Superior temporal gyrus (tissue), 1 donor: Measurements from ENCODE around the gene C1orf87.
A peak's percentile ranks its signal among the peaks of the same experiment; 100 is the strongest.

Experiments
- DNase-seq: peaks from one replicate; pipeline ENCODE4 v3.0.0-alpha.2; 2016; ENCODE audit errors: extremely low spot score

C1orf87 gene

GRCh38 chr1:60063561-60063960, 10.0 kb downstream of the C1orf87 start:
- no peak for DNase-seq

- DNase-seq, result no peak
Measured at GRCh38 chr1:60059468-60059867, 14.1 kb downstream of the C1orf87 start.

- no peak for DNase-seq
Measured at GRCh38 chr1:60055336-60055735, 18.2 kb downstream of the C1orf87 start.

- no peak for DNase-seq
Measured at GRCh38 chr1:60054374-60054773, 19.2 kb downstream of the C1orf87 start.

- DNase-seq, result peak; percentile 27
Measured at GRCh38 chr1:60052601-60053000, 21.0 kb downstream of the C1orf87 start.

- DNase-seq, result no peak
Measured at GRCh38 chr1:60051191-60051590, 22.4 kb downstream of the C1orf87 start.

- no peak for DNase-seq
Measured at GRCh38 chr1:60049188-60049587, 24.4 kb downstream of the C1orf87 start.

- no peak for DNase-seq
Measured at GRCh38 chr1:60044881-60045280, 28.7 kb downstream of the C1orf87 start.

GRCh38 chr1:60041783-60042182, 31.8 kb downstream of the C1orf87 start:
- no peak for DNase-seq

- no peak for DNase-seq
Measured at GRCh38 chr1:60037669-60038068, 35.9 kb downstream of the C1orf87 start.

GRCh38 chr1:60036856-60037460, 36.6 kb downstream of the C1orf87 start:
- DNase-seq, result peak; percentile 33

GRCh38 chr1:60035921-60036320, 37.6 kb downstream of the C1orf87 start:
- no peak for DNase-seq

- DNase-seq, result no peak
Measured at GRCh38 chr1:60034999-60035398, 38.6 kb downstream of the C1orf87 start.

GRCh38 chr1:60033066-60033465, 40.5 kb downstream of the C1orf87 start:
- no peak for DNase-seq

GRCh38 chr1:60031146-60031545, 42.4 kb downstream of the C1orf87 start:
- DNase-seq, result peak; percentile 30

GRCh38 chr1:60025552-60025951, 48.0 kb downstream of the C1orf87 start:
- no peak for DNase-seq

- DNase-seq, result peak; percentile 16
Measured at GRCh38 chr1:60017508-60018205, 55.9 kb downstream of the C1orf87 start.

GRCh38 chr1:60010690-60011089, 62.9 kb downstream of the C1orf87 start:
- DNase-seq, result no peak

GRCh38 chr1:60008500-60008899, 65.1 kb downstream of the C1orf87 start:
- DNase-seq, result no peak

GRCh38 chr1:60000625-60001024, 72.9 kb downstream of the C1orf87 start:
- no peak for DNase-seq

GRCh38 chr1:59999746-60000145, 73.8 kb downstream of the C1orf87 start:
- DNase-seq, result no peak

GRCh38 chr1:59999006-59999405, 74.6 kb downstream of the C1orf87 start:
- DNase-seq, result no peak

- DNase-seq, result no peak
Measured at GRCh38 chr1:59997479-59998115, 76.0 kb downstream of the C1orf87 start.
